ENCODE results near the gene OPN4.

DNA sequence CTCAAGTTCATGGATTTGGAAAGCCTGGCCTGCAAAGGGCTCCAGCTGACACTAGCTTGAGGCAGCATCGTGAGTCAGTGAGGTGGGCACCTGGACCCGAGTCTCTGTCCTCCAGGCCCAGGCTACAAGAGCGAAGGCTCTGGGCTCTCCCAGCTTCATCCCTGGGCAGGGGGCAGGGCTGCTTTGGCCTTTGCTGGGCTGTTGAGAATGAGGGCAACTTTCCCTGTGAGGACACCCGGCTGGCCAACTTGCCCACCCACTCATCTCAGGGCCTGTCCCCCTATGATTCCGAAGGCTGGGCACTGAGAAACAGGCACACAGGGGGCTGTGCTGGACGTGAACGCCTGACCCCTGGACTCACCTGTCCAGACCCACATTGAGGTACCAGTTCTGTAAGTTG, 38.3 kb downstream of the OPN4 start:
- TF ChIP-seq, protein P1, sequence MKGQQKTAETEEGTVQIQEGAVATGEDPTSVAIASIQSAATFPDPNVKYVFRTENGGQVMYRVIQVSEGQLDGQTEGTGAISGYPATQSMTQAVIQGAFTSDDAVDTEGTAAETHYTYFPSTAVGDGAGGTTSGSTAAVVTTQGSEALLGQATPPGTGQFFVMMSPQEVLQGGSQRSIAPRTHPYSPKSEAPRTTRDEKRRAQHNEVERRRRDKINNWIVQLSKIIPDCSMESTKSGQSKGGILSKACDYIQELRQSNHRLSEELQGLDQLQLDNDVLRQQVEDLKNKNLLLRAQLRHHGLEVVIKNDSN (IDR thresholded peaks at IDR 0.05) = no peak
- TF ChIP-seq CEBPB (IDR thresholded peaks at IDR 0.05) (no peak), EP300 (IDR thresholded peaks at IDR 0.05; ENCODE audit: borderline replicate concordance) (no peak), YY1 (IDR thresholded peaks at IDR 0.05; ENCODE audit: low read depth) (no peak), TAF1 (IDR thresholded peaks at IDR 0.05; ENCODE audit: low read depth) (no peak), TCF12 (IDR thresholded peaks at IDR 0.05; ENCODE audit: low read depth) (no peak)
- TF ChIP-seq, protein P2, sequence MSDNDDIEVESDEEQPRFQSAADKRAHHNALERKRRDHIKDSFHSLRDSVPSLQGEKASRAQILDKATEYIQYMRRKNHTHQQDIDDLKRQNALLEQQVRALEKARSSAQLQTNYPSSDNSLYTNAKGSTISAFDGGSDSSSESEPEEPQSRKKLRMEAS (IDR thresholded peaks at IDR 0.05) = no peak
